ENCODE data around the gene TSPAN33.
"Not testable (repeated sequence)": the region's sequence is repeated elsewhere in the genome, so short reads cannot be mapped to it uniquely, and the experiment has no call there.

Gene TSPAN33

DNA sequence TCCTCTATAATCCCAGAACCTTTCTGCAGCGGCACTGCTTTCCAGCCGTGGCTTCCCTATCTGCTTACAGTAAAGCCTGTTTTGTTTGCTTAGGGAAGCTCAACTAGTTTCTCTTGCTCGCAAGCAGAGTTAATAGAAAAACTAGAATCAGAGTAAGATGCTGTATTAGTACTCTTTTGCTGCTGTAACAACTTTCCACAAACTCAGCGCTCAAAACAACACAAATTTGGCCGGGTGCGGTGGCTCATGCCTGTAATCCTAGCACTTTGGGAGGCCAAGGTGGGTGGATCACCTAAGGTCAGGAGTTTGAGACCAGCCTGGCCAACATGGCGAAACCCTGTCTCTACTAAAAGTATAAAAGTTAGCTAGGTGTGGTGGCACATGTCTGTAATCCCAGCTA, 29.4 kb downstream of the TSPAN33 start:
- ATAC-seq, H3K27me3 Mint-ChIP-seq, H3K9me3 Mint-ChIP-seq: not testable (repeated sequence)

DNA sequence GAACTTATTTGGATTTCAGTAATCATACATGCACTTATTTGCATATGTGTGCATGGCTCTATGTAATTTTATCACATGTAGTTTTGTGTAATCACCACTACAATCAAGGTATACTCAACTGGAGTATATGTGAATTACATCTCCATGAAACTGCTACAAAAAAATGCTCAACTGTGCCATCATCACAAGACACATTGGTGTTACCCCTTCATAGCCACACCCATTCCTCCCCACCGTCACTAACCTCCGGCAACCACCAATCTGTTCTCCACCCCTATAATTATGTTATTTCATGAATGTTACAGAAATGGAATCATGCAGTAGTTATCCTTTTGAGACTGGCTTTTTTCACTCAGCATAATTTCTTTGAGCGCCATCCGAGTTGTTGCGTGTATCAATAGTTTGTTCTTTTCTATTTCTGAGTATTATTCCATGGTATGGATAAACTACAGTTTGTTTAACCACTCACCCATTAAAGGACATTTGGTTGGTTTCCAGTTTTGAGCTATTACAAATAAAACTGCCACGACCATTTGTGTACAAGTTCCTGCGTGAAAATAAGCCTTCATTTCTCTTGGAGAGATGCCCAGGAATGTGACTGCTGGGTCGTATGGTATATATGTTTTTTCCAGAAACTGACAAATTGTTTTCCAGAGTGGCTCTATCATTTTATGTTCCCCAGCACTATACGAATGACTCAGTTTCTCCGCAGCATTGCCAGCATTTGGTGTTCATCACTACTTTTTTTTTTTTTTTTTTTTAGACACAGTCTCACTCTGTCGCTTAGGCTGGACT, 32.6 kb downstream of the TSPAN33 start:
- ATAC-seq (no peak), DNase-seq (no peak)
- no peaks in the 10 kb centered on the region for H3K9me3 Mint-ChIP-seq
- H3K4me3 Mint-ChIP-seq, result no peak overlapping the region
- H3K27me3 Mint-ChIP-seq, result peaks cover 9% of the 10 kb centered on the region
- H3K27ac Mint-ChIP-seq, result no peak overlapping the region
- no peaks in the 10 kb centered on the region for H3K36me3 Mint-ChIP-seq (ENCODE audit: low read depth)
- no peaks in the 10 kb centered on the region for H3K4me1 Mint-ChIP-seq

More for the DNA sequence above, 29.4 kb downstream of the TSPAN33 start:
- H3K4me1 Mint-ChIP-seq, result peaks cover 15% of the 10 kb centered on the region
- H3K4me3 Mint-ChIP-seq; H3K27ac Mint-ChIP-seq; DNase-seq; H3K36me3 Mint-ChIP-seq (ENCODE audit: low read depth): not testable (repeated sequence)

DNA sequence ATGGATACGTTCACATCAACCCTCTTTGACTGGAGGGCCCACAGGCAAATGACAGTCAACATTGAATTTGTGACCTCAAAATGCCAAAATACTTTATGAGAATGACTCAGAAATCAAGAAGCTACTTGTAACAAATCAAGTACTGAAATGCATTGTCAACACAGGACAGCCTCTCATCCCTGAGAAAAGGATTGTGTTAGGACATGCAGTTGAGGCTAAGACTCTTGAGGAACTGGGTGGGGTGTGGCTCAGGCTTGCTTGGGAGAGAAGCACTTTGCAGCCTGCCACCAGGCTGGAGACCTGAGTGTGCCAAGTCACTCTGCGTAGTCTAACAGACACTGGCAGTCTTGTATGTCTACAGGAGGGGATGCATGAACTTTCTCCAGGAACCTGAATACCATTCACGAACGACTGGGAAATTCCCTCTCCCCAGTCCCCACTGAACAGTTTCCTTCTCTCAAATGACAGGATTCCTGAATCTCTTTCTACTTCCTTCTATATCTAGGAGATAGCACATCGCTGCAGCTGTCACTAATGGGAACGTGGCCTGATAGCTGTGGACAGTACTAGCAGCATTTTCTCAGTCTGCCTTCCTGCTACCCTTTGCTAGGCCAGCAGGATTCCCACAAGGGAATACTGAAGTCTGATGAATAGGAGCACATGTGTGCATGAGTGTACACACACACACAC, 40.6 kb downstream of the TSPAN33 start:
- H3K4me1 Mint-ChIP-seq, result peaks cover 13% of the 10 kb centered on the region
- peaks cover 36% of the 10 kb centered on the region for H3K27me3 Mint-ChIP-seq
- H3K36me3 Mint-ChIP-seq (ENCODE audit: low read depth), result no peaks in the 10 kb centered on the region
- no peak for ATAC-seq
- no peak overlapping the region for H3K4me3 Mint-ChIP-seq
- no peak for DNase-seq
- no peaks in the 10 kb centered on the region for H3K9me3 Mint-ChIP-seq
- no peak overlapping the region for H3K27ac Mint-ChIP-seq

DNA sequence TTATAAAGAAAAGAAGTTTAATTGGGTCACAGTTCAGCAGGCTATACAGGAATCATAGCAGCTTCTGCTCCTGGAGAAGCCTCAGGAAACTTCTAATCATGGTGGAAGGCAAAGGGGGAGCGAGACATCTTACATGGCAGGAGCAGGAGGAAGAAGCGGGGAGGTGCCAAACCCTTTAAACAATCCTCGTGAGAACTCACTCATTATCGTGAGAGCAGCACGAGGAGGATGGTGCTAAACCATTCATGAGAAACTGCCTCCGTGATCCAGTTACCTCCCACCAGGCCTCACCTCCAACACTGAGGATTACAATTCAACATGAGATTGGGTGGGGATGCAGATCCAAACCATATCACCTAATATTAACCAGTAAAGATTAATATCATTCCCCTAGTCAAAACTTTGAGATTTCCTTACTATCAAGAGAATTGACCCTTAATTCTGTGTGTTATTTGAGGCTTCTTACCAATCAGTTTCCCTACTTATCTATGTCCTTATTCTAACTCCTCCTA, 42.3 kb downstream of the TSPAN33 start:
- H3K36me3 Mint-ChIP-seq (ENCODE audit: low read depth), result no peaks in the 10 kb centered on the region
- H3K4me3 Mint-ChIP-seq, result no peak overlapping the region
- ATAC-seq (no peak), DNase-seq (no peak)
- H3K4me1 Mint-ChIP-seq, result peaks cover 13% of the 10 kb centered on the region
- H3K9me3 Mint-ChIP-seq, result no peaks in the 10 kb centered on the region
- H3K27me3 Mint-ChIP-seq, result peaks cover 48% of the 10 kb centered on the region
- H3K27ac Mint-ChIP-seq, result no peak overlapping the region

DNA sequence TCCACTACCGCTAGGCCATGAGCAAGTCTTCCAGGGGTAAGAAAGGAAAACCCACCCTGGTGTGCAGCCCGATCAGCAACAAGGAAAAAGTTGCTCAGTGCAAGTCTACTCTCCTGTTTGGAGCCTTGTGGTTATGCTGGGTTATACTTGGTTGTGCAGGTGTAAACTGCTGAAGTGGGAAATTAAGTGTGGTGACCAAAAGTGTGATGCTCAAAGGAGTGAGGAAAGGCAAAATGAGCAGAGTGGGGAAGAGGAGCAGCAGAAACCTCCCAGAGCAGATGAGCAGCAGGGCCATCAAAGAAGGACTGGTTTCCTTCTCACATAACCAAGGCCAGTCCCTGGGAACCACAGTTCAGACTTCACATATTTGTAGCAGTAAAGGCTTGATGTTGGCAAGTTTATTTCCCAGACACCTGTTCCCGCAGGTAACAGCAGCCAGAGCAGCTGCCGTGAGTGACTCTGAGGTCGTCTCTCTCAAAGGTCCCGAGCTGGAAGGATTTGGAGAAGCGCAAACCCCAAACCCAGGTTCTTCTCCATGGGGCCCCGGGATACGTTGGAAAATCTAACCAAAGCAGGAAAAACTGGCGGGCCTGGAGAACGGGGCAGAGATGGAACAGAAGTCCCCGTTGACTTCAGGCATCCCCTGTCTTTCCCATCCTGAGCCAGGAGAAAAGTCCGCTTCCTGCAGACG, 43.3 kb downstream of the TSPAN33 start:
- Mint-ChIP-seq H3K9me3 (no peaks in the 10 kb centered on the region), H3K27ac (no peak overlapping the region), H3K36me3 (ENCODE audit: low read depth) (no peaks in the 10 kb centered on the region), H3K4me1 (peaks cover 13% of the 10 kb centered on the region), H3K27me3 (peaks cover 52% of the 10 kb centered on the region), H3K4me3 (peak overlapping the region; percentile 56)
- DNase-seq, result no peak
- ATAC-seq, result peak; percentile 34

DNA sequence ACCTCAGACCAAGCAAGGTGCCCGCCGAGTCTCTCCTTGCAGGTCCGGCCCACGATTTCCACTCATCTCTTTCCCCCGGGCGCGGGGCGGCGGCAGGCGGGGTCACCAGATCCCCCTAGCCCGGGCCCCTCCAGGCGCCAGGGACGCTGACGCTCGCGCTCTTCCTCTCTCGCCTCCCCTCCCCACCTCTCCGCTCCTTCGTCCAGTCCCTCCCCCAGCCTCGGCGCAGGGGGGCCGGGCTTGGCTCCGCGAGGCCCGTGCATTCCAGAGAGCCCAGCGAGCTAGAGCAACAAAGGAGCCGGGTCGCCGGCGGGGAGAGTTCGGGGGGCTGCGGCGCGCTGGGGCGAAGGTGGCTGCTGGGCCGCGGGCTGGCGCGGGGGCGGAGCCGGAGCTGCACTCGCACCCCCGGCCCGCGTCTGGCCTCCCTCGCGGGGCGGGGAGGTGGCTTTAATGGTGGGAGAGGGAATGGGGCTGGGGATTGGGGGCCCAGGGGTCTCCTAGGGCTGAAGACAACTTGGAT, 43.9 kb downstream of the TSPAN33 start, which contains the start of gene SMO:
Gene SMO (plus strand): TSS at position 262 of the 520 bp plus-strand sequence. CDS start 519 bp downstream, outside the sequence.
- H3K36me3 Mint-ChIP-seq (ENCODE audit: low read depth), result no peaks in the 10 kb centered on the region
- H3K9me3 Mint-ChIP-seq, result no peaks in the 10 kb centered on the region
- H3K27ac Mint-ChIP-seq, result no peak within 1 kb of the TSS
- DNase-seq, result no peak
- ATAC-seq, result peak; percentile 44
- peaks cover 13% of the 10 kb centered on the region for H3K4me1 Mint-ChIP-seq
- H3K4me3 Mint-ChIP-seq, result peak within 1 kb of the TSS; percentile 66
- peaks cover 52% of the 10 kb centered on the region for H3K27me3 Mint-ChIP-seq

DNA sequence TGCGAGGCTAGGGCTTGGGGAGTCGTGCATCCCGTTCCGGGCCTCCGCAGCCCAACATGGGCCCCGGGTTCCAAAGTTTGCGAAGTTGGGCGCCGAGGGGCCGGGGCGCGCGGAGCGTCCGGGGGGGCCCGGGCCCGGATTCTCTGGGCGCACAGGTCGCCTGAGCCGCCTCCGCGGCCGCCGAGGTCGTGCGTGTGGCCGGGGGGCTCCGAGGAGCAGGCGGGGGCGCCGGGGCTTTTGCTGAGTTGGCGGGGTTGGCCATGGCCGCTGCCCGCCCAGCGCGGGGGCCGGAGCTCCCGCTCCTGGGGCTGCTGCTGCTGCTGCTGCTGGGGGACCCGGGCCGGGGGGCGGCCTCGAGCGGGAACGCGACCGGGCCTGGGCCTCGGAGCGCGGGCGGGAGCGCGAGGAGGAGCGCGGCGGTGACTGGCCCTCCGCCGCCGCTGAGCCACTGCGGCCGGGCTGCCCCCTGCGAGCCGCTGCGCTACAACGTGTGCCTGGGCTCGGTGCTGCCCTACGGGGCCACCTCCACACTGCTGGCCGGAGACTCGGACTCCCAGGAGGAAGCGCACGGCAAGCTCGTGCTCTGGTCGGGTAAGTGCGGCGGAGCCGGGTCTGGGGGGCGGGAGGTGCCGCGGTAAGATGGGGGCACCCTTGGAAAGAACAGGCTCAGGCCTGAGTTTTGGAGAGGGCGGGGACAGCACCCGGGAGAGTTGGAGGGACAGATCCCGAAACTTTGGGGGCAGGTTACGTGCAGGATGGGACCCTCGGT, 44.6 kb downstream of the TSPAN33 start:
- no peak for DNase-seq
- H3K27ac Mint-ChIP-seq, result no peak overlapping the region

DNA sequence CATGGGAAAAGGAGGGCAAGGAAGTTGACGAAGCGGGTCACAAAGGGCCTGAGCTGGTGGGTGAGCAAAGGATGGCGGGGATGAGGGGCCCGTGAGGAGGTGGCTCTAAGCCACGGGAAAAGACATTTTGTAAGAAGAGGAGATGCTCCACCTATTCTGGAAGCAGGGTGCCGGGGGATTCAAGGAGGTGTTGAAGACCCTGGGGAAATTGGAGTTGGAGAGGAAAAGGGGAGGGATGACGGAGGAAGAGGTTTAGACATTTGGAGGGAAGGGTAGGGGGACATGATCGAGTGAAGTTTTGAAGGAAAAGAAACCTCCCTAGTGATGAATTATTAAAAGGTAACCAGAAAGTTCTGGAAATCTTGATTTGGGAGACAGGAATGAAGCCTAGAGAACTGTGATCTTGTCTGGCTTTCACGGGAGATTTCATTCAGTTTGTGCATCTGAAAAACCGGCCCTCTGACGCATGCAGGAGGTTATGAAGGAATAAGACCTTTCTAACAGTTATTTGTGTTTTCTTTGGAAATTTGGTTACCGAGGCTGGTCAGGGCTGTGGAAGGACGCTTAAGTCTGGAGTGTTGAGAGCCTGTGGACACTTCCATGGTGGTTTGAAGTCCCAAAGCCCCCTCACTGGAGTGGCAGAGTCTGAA, 45.3 kb downstream of the TSPAN33 start:
- no peaks in the 10 kb centered on the region for H3K36me3 Mint-ChIP-seq (ENCODE audit: low read depth)
- peaks cover 51% of the 10 kb centered on the region for H3K27me3 Mint-ChIP-seq
- no peak for DNase-seq
- no peak overlapping the region for H3K27ac Mint-ChIP-seq
- ATAC-seq, result no peak
- H3K9me3 Mint-ChIP-seq, result no peaks in the 10 kb centered on the region
- H3K4me1 Mint-ChIP-seq, result peaks cover 13% of the 10 kb centered on the region
- peak overlapping the region; percentile 66 for H3K4me3 Mint-ChIP-seq

More for the DNA sequence above, 44.6 kb downstream of the TSPAN33 start:
- peaks cover 52% of the 10 kb centered on the region for H3K27me3 Mint-ChIP-seq
- no peaks in the 10 kb centered on the region for H3K9me3 Mint-ChIP-seq
- peaks cover 13% of the 10 kb centered on the region for H3K4me1 Mint-ChIP-seq
- ATAC-seq, result peak; percentile 27
- no peaks in the 10 kb centered on the region for H3K36me3 Mint-ChIP-seq (ENCODE audit: low read depth)
- peak overlapping the region; percentile 66 for H3K4me3 Mint-ChIP-seq

DNA sequence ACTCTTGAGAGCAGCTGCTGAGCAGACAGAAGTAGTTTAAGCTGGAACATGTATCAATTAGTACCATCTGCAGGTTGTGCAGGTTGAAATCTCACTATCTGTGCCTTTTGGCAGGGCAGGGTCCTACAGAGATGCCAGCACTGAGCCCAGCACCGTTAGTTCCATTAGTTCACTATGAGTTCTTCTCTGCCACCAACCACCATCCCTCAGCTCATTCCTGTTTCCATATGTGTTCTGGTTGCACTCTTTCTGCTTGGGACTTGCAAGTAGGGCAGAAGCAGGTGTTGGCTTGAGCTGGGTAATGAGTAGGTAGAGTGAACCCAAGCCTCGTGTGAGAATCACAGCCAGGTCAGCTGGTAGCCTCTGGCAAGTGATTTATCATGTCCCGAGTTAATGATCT, 46.8 kb downstream of the TSPAN33 start:
- no peaks in the 10 kb centered on the region for H3K36me3 Mint-ChIP-seq (ENCODE audit: low read depth)
- no peaks in the 10 kb centered on the region for H3K9me3 Mint-ChIP-seq
- peaks cover 13% of the 10 kb centered on the region for H3K4me1 Mint-ChIP-seq
- H3K4me3 Mint-ChIP-seq, result no peak overlapping the region
- DNase-seq, result no peak
- H3K27me3 Mint-ChIP-seq, result peaks cover 44% of the 10 kb centered on the region
- H3K27ac Mint-ChIP-seq, result no peak overlapping the region
- ATAC-seq, result no peak

DNA sequence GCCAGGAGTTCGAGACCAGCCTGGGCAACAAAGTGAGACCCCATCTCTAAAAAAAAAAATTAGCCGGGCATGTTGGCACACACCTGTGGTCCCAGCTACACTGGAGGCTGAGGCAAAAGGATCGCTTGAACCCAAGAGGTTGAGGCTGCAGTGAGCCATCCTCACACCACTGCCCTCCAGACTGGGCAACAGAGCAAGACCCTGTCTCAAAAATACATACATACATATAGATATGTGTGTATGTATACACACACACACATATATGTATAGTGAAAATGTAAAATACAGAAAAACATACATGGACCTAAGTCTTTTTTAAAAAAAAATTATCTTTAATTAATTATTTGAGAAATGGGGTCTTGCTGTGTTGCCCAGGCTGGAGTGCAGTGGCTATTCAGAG, 49.4 kb downstream of the TSPAN33 start:
- peaks cover 8% of the 10 kb centered on the region for H3K4me1 Mint-ChIP-seq
- H3K4me3 Mint-ChIP-seq, result no peak overlapping the region
- no peaks in the 10 kb centered on the region for H3K9me3 Mint-ChIP-seq
- peaks cover 30% of the 10 kb centered on the region for H3K27me3 Mint-ChIP-seq
- ATAC-seq (no peak), DNase-seq (no peak)
- no peak overlapping the region for H3K27ac Mint-ChIP-seq
- no peaks in the 10 kb centered on the region for H3K36me3 Mint-ChIP-seq (ENCODE audit: low read depth)

DNA sequence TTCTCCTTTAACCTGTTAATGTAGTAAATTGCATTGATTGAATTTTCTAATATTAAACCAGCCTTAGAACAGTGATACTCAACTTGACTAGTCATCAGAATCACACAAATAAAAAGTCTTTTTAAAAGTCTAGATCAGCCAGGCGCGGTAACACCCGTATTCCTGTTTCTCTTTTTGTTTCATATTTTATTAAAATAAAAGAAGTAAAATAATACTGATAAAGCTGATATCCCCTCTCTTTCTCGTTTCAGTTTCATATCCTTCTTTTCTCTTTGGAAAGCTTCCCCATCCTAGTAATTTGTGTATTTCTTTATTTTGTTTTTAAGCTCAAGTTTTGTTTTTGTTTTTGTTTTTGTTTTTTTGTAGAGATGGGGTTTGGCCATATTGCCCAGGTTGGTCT, 53.3 kb downstream of the TSPAN33 start:
- ATAC-seq (no peak), DNase-seq (no peak)
- H3K27ac Mint-ChIP-seq, result no peak overlapping the region
- H3K36me3 Mint-ChIP-seq (ENCODE audit: low read depth), result no peaks in the 10 kb centered on the region
- no peaks in the 10 kb centered on the region for H3K9me3 Mint-ChIP-seq
- H3K4me1 Mint-ChIP-seq, result no peaks in the 10 kb centered on the region
- H3K4me3 Mint-ChIP-seq, result no peak overlapping the region
- peaks cover 2% of the 10 kb centered on the region for H3K27me3 Mint-ChIP-seq

DNA sequence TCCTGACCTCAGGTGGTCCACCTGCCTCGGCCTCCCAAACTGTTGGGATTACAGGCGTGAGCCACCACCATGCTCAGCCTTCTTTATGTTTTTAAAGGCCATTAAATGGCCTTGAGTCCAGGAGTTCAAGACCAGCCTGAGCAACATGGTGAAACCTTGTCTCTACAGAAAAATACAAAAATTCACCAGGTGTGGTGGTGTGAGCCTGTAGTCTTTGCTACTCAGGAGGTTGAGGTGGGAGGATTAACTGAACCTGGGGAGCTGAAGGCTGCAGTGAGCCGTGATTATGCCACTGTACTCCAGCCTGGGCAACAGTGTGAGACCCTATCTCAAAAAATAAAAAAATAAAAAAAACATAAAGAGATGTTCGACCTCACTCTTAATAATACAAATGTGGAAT, 54.9 kb downstream of the TSPAN33 start:
- no peak overlapping the region for H3K27ac Mint-ChIP-seq
- H3K9me3 Mint-ChIP-seq, result no peaks in the 10 kb centered on the region
- peaks cover 2% of the 10 kb centered on the region for H3K27me3 Mint-ChIP-seq
- no peak overlapping the region for H3K4me3 Mint-ChIP-seq
- no peaks in the 10 kb centered on the region for H3K4me1 Mint-ChIP-seq
- no peak for ATAC-seq
- no peaks in the 10 kb centered on the region for H3K36me3 Mint-ChIP-seq (ENCODE audit: low read depth)
- DNase-seq, result no peak

DNA sequence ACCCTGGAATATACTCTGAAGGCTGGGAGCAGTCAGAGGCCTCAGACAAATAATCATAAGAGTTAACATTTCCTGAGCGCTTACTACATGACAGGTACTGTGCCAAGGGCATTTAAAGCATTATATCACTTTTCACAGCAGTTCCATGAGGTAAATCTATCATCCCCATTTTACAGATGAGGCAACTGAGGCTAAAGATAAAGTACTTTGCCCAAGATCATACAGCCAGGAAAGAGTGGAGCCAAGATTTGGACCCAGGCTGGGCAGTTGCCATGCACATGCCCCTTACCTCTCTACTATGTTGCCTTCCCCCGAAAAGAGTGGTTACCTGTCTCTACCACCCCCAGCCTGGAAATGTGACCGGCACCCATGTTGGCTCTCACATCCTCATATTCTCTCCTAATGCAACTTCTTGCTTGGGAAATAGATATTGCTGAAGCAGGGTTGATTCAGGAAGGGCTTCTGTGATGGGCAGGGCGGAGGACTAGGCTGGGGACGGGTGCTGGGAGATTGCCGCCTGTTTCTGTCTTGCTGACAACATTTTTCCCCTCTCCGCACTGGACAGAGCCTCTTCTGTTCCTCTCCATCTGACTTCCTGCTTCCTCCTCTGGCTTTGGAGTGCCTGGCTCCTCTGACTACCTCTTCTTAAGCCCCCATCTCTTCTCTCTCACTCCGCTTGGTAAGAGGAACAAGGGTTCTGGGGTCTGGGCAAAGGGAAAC, 57.7 kb downstream of the TSPAN33 start:
- Mint-ChIP-seq H3K9me3 (no peaks in the 10 kb centered on the region), H3K36me3 (ENCODE audit: low read depth) (no peaks in the 10 kb centered on the region), H3K27ac (no peak overlapping the region), H3K27me3 (peaks cover 2% of the 10 kb centered on the region), H3K4me3 (no peak overlapping the region), H3K4me1 (no peaks in the 10 kb centered on the region)
- ATAC-seq (no peak), DNase-seq (no peak)

Measured in activated naive CD8-positive, alpha-beta T cell treated with anti-CD3 and anti-CD28 coated beads, Interleukin-2, amount 50 U/mL, for 24 hours (primary cell).